PFSK-1 (cell line): ENCODE results near the gene P2RX2.

Source experiments
- FOXP2 ChIP-seq: optimal IDR thresholded peaks from 2 replicates; pipeline ENCODE3; 2011; ENCODE audit warnings: borderline replicate concordance, control low read depth, inconsistent platforms; ENCODE audit not compliant: insufficient read depth; ENCODE audit errors: extremely low read length, extremely low read depth
- POLR2AphosphoS5 ChIP-seq: IDR thresholded peaks from 2 replicates; pipeline ENCODE4 v1.6.1; 2012; ENCODE audit warnings: low read depth, mild to moderate bottlenecking, control low read depth, low read length, moderate library complexity
- REST ChIP-seq, 2 experiments: IDR thresholded peaks; 2 replicates each; pipeline versions ENCODE4 v1.6.1 to v1.8.0; 2011 to 2012; ENCODE audit warnings: low read depth in 2 of 2, low read length in 2 of 2, control low read depth in 1 of 2, inconsistent platforms in 1 of 2, mild to moderate bottlenecking in 1 of 2, moderate library complexity in 1 of 2; ENCODE audit not compliant: insufficient read depth in 1 of 2
- SIN3A ChIP-seq: IDR thresholded peaks from 2 replicates; pipeline ENCODE4 v1.6.1; 2012; ENCODE audit warnings: mild to moderate bottlenecking, low read length, moderate library complexity, borderline replicate concordance; ENCODE audit not compliant: insufficient read depth
- TAF1 ChIP-seq: IDR thresholded peaks from 2 replicates; pipeline ENCODE4 v1.6.1; 2012; ENCODE audit warnings: low read length, control low read depth, borderline replicate concordance; ENCODE audit not compliant: insufficient read depth

The P2RX2 gene

GRCh38 chr12:132625731-132626430 lies 7.3 kb downstream of the P2RX2 start:
- TF ChIP-seq SIN3A (no peak), REST (IDR thresholded peaks at IDR 0.05; ENCODE audit: insufficient read depth in 1 of 2, low read depth in 2 of 2, low read length in 2 of 2) (no peak), TAF1 (no peak), FOXP2 (no peak), POLR2AphosphoS5 (no peak; the same call in 1 of the 2 replicates)

- TF ChIP-seq FOXP2 (no peak), SIN3A (no peak), REST (IDR thresholded peaks at IDR 0.05; ENCODE audit: insufficient read depth in 1 of 2, low read depth in 2 of 2, low read length in 2 of 2) (no peak), POLR2AphosphoS5 (no peak; the same call in 1 of the 2 replicates), TAF1 (no peak)
These were observed 10.8 kb downstream of the P2RX2 start for GRCh38 chr12:132629330-132629729.

GRCh38 chr12:132630672-132631071 lies 12.1 kb downstream of the P2RX2 start:
- TF ChIP-seq FOXP2 (no peak), TAF1 (no peak), SIN3A (no peak), REST (IDR thresholded peaks at IDR 0.05; ENCODE audit: insufficient read depth in 1 of 2, low read depth in 2 of 2, low read length in 2 of 2) (no peak), POLR2AphosphoS5 (no peak; the same call in 1 of the 2 replicates)

- no peak for TF ChIP-seq REST (IDR thresholded peaks at IDR 0.05; ENCODE audit: insufficient read depth in 1 of 2, low read depth in 2 of 2, low read length in 2 of 2)
- TF ChIP-seq POLR2AphosphoS5: peak; percentile 7; the same call in 1 of the 2 replicates
These were observed 13.1 kb downstream of the P2RX2 start for GRCh38 chr12:132631666-132632065.

GRCh38 chr12:132632521-132633228 lies 14.1 kb downstream of the P2RX2 start:
- TF ChIP-seq TAF1 (no peak), SIN3A (no peak), REST (IDR thresholded peaks at IDR 0.05; ENCODE audit: insufficient read depth in 1 of 2, low read depth in 2 of 2, low read length in 2 of 2) (no peak), FOXP2 (no peak), POLR2AphosphoS5 (no peak)
